T47D (cell line): ENCODE measurements around the gene BTG2.

Experiments used
- DNase-seq, 2 experiments: peaks; one replicate each; pipeline versions ENCODE4 v3.0.0 to v3.0.0-alpha.2; 2011 to 2012; ENCODE audit warnings: low read depth in 1 of 2, low spot score in 1 of 2
- JUND ChIP-seq: IDR thresholded peaks from 2 replicates; pipeline ENCODE4 v1.6.1; 2012; ENCODE audit warnings: low read depth
- in situ Hi-C: cut with HindIII; loops from 2 replicates; pipeline ENCODE4 v1.10.0; 2016; ENCODE audit warnings: low sequenced_read_pairs, low pct_unique_long_range_greater_than_20kb

Gene BTG2

DNA sequence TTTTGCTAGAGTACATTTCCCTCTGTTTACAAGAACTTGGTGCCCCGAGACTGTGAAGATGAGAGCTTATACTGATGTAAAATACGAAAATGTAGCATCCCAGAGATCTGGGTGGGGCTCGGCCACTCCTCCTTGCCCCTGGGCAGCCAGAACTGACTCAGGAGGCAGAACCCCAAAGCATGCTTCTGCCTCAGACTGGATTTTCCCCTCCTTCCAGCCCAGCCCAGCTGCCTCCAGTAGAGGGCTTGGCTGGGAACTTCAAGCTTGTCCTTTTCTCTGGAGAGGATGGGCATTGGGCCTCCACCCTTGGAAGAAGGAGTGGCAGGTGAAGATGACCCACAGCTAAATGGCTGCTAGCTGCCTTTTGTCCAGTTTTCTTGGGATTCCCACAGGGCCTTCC lies 24.3 kb upstream of the BTG2 start:
- in situ Hi-C loops: no loop called here
- no peak for TF ChIP-seq JUND
- DNase-seq: peak in 1 of 2 experiments; percentile 55

GRCh38 chr1:203281851-203282661 lies 23.3 kb upstream of the BTG2 start:
- TF ChIP-seq JUND: no peak
- peak in 1 of 2 experiments; percentile 53 for DNase-seq
- in situ Hi-C loops: no loop called here

- no peak for TF ChIP-seq JUND
- in situ Hi-C loops: no loop called here
- no peak for DNase-seq
These were observed 22.4 kb upstream of the BTG2 start for GRCh38 chr1:203282720-203283542.

- in situ Hi-C loops: no loop called here
- DNase-seq: no peak
- no peak for TF ChIP-seq JUND
These were observed 21.7 kb upstream of the BTG2 start for GRCh38 chr1:203283597-203283996.

DNA sequence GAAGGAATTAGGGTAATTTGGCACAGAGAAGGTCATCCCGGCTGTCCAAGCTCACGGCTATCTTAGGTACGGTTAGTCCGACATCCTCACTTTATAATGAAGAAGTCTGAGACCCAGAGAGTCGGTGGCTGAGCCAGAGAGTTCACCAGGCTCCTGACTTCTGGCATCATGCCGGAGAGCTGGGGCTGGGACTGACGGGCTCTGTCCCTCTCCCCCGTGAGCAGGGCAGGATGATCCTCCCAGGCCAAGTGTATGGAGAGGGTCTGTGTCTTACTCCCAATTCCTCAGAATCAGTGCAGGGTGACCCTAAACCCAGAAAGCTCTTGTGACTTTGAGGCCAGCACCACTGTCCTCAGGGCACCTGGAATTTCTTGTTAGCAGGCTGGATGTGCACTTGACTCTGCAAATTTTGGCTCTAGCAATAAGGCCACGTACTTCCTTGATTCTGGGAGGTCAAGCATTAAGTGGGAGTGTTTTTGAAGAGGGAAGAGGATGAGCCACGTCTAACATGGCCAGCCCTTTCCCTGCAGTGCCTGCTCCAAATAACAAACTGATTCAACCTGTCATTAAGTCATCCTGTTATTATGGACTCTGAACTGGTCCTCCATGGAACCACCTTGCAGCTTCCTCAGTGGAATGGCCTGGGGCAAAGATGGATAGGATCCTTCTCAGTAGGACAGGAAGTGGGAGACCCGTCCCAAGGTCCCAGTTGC lies 20.8 kb upstream of the BTG2 start:
- DNase-seq: no peak
- TF ChIP-seq JUND: no peak
- in situ Hi-C loops: no loop called here

DNA sequence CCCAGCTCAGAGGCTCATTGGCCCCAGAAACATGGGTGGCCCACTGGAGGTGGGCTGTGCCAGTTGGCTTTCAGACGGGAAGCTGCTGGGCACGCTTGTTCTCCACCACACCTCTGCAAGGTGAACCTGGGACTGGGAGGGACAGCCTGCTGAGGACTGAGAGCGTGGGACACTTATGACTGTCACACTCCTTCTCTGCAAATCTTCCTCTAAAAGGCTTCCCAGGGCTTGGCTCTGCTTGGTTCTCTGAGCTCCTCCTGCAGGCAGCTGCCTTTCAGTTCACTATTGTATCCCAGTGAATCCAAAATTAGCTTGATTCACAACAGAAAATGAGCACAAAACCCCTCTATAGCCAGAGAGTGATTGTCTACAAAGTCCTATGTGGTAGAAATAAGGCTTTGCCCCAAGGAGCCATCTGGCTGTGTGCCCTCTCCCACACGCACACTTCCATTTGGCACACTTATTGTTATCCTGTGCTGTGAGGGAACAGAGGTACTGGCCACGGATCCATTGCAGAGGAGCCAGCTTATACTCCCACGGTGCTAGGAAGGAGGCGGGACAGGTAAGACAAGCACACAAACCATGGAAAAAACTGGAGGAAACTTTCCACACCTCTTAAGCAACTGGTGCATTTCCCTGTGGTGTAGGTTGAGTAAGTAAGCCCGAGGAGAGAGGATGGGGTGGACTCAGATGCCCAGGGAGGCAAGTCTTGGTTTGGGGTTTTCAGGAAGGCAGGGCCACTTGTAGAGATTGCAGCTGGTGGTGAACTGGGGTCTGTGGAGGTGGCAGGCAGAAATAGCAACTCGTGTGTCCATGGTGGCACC lies 18.9 kb upstream of the BTG2 start:
- TF ChIP-seq JUND: no peak
- in situ Hi-C loops: no loop called here
- DNase-seq: no peak

DNA sequence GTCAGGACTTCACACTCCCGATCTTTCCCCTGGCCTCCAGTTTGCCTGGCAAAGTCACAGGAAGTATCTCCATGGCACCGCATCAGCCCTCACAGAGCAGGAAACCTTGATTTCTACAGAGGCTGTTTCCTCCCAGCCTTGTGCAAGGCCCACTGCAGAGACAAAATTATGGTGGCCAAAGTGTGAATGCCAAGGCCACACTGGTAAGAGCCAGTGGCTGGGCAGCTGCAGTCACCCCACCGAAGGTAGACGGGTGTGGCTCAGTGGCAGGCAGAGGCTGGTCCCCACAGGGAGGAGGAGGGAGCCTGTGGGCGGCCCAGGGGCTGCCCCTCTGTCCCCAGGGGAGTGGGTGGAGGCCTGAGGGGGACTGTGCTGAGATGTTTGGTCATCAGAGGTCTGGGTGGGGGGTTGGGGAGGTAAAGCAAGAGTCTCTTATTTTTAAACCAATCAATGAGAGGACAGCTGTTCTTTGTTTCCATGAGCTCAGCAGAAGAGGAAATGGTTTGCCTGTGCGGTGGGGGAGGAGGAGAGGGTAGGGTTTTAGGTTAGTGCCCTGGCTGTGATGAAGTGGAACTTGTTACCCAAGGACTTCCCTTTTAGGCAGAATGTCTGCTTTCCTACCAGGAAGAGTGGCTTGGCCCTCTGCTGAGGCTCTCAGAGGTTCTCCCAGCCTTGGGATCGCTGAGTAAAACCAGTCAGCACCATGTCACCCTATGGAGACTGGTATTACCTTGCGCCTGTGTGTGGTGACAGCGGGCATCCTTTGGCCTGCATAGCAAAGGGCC lies 18.0 kb upstream of the BTG2 start:
- in situ Hi-C loops: no loop called here
- DNase-seq: no peak
- TF ChIP-seq JUND: no peak

GRCh38 chr1:203287898-203288297 lies 17.4 kb upstream of the BTG2 start:
- no peak for TF ChIP-seq JUND
- in situ Hi-C loops: no loop called here
- no peak for DNase-seq

DNA sequence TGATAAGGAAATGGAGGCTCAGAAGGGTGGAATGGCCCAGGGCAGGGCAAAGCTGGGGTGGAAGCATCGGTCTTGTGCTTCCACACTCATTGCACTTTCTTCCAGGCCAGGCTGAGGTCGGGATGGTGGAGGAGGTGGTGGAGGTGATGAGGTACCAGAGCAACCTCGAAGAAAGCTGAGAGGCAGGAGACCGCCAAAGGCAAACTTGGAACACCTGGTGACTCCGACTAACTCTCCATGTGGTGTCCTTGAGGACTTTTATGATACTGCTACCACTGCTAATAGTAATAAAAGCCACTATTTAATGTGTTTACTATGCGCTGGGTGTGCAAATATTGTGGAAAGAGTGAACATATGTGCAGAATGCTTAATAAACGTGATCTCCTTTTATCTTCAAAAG lies 16.9 kb upstream of the BTG2 start:
- DNase-seq: no peak
- TF ChIP-seq JUND: no peak
- in situ Hi-C loops: no loop called here

DNA sequence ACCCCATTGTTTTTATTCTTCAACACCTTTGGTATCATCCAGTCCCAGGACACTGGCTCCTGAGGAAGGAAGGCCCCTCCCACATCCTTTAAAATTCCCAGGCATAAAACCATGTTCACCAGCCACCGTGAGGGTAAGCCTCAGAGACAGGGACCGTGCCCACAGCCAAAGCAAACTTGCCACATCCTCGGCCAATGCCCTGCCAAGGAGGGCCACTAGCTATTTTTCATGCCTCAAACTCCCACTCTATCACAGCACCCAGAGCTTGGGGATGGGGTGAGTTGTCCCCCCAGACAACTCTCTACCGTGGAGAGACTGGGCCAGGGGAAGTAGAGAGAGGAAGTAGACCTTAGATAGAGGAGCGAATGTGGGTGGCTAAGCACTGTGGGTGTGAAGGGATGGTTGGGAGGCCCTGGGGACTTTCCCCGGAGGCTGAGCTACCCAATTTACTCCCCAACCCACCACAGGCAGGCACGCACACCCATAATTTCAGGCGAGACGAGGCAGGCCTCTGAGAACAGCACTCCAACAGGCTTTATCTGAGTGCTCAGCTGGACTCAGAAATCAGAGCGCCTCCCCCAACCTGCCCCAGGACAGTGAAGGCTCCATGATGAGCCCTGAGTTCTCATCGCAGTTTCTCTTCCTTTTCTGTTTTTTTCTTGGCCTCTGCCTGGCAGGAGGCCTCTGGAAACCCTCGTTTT lies 15.9 kb upstream of the BTG2 start:
- no peak for TF ChIP-seq JUND
- DNase-seq: no peak
- in situ Hi-C loops: no loop called here

DNA sequence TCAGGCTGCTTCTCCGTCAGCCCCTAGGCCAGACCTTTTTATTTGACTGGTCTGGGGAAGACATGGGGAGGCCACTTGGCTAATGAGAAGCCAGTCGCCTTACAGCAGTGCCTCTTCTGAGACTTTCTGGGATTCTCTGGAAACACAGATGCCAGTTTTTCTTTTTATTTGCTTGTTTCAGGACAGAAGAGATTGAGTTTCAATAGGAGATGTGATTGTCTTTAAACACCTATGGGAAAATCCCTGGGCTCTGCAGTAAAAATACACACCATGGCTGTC lies 15.4 kb upstream of the BTG2 start:
- TF ChIP-seq JUND: no peak
- DNase-seq: no peak
- in situ Hi-C loops: no loop called here
